ENCODE results near the gene GLT6D1.

The GLT6D1 gene

GRCh38 chr9:135608294-135608998, 30.9 kb downstream of the GLT6D1 start:
- DNase-seq (ENCODE audit: low read depth): no peak

- no peak for DNase-seq (ENCODE audit: low read depth)
Observed at GRCh38 chr9:135607401-135608293, 31.7 kb downstream of the GLT6D1 start.

GRCh38 chr9:135606885-135607259, 32.5 kb downstream of the GLT6D1 start:
- DNase-seq (ENCODE audit: low read depth): no peak

GRCh38 chr9:135605238-135605781, 34.0 kb downstream of the GLT6D1 start:
- no peak for DNase-seq (ENCODE audit: low read depth)

GRCh38 chr9:135604437-135605237, 34.7 kb downstream of the GLT6D1 start:
- no peak for DNase-seq (ENCODE audit: low read depth)

- DNase-seq (ENCODE audit: low read depth): no peak
Observed at GRCh38 chr9:135602789-135603481, 36.4 kb downstream of the GLT6D1 start.

- DNase-seq (ENCODE audit: low read depth): no peak
Observed at GRCh38 chr9:135601988-135602387, 37.4 kb downstream of the GLT6D1 start.

GRCh38 chr9:135600296-135600817, 39.0 kb downstream of the GLT6D1 start:
- DNase-seq (ENCODE audit: low read depth): no peak

GRCh38 chr9:135596211-135596610, 43.1 kb downstream of the GLT6D1 start:
- DNase-seq (ENCODE audit: low read depth): no peak

- no peak for DNase-seq (ENCODE audit: low read depth)
Observed at GRCh38 chr9:135592625-135593024, 46.7 kb downstream of the GLT6D1 start.

- DNase-seq (ENCODE audit: low read depth): no peak
Observed at GRCh38 chr9:135592331-135592590, 47.1 kb downstream of the GLT6D1 start.

- no peak for DNase-seq (ENCODE audit: low read depth)
Observed at GRCh38 chr9:135591506-135592330, 47.6 kb downstream of the GLT6D1 start.

- DNase-seq (ENCODE audit: low read depth): no peak
Observed at GRCh38 chr9:135590486-135591079, 48.8 kb downstream of the GLT6D1 start.

- DNase-seq (ENCODE audit: low read depth): no peak
Observed at GRCh38 chr9:135589596-135590485, 49.5 kb downstream of the GLT6D1 start.

GRCh38 chr9:135588886-135589595, 50.3 kb downstream of the GLT6D1 start:
- no peak for DNase-seq (ENCODE audit: low read depth)

- no peak for DNase-seq (ENCODE audit: low read depth)
Observed at GRCh38 chr9:135588371-135588770, 51.0 kb downstream of the GLT6D1 start.

GRCh38 chr9:135587658-135588057, 51.7 kb downstream of the GLT6D1 start:
- no peak for DNase-seq (ENCODE audit: low read depth)

- DNase-seq (ENCODE audit: low read depth): no peak
Observed at GRCh38 chr9:135586601-135587109, 52.7 kb downstream of the GLT6D1 start.
